Upper lobe of left lung (tissue), 6 donors: ENCODE results near the gene HCFC1. TPM values are rescaled to one million over a fixed set of nuclear protein-coding genes. Genes with fewer than 3 reads are reported as not detected.

Experiments
- ATAC-seq, 2 donors: fragments of 200-7000 bp; cut with Tn5 transposase; one replicate each; pipeline ENCODE4 v1.9.1; 2022; ENCODE audit warnings: mild to moderate bottlenecking in 2 of 2, moderate library complexity in 2 of 2; ENCODE audit not compliant: low FRiP score in 2 of 2
- DNase-seq, 2 donors: peaks; one replicate each; pipeline ENCODE4 v3.0.0-alpha.2; 2019 to 2020
- H3K27ac ChIP-seq, 4 donors: fragments of 200-600 bp; sonication (generic); one replicate each; pipeline ENCODE4 v1.5.1; 2016 to 2019
- H3K27me3 ChIP-seq, 4 donors: fragments of 200-600 bp; sonication (generic); one replicate each; pipeline ENCODE4 v1.5.1; 2017 to 2019
- H3K36me3 ChIP-seq, 4 donors: fragments of 200-600 bp; sonication (generic); one replicate each; pipeline ENCODE4 v1.5.1; 2016 to 2019
- H3K4me1 ChIP-seq, 4 donors: fragments of 200-600 bp; sonication (generic); one replicate each; pipeline ENCODE4 v1.5.1; 2018 to 2019
- H3K4me3 ChIP-seq, 4 donors: fragments of 200-600 bp; sonication (generic); one replicate each; pipeline ENCODE4 v1.5.1; 2017 to 2019; ENCODE audit warnings: mild to moderate bottlenecking in 2 of 4, moderate library complexity in 1 of 4
- H3K9me3 ChIP-seq, 4 donors: fragments of 200-600 bp; sonication (generic); one replicate each; pipeline ENCODE4 v1.5.1; 2018 to 2019
- CTCF ChIP-seq, 6 experiments: fragments of 450-650 bp in 4 of 6; fragments of 200-600 bp in 2 of 6; sonication (generic) in 2 of 6; IDR thresholded peaks; one replicate each; pipeline ENCODE4 v1.5.1; 2016 to 2019; ENCODE audit warnings: antibody characterized with exemption in 6 of 6
- EP300 ChIP-seq, 4 donors: sonication (generic); formaldehyde crosslinking; IDR thresholded peaks; one replicate each; pipeline ENCODE4 v1.5.1; 2017; ENCODE audit warnings: antibody characterized with exemption in 4 of 4, control low read depth in 2 of 4
- POLR2A ChIP-seq, 4 donors: fragments of 450-650 bp; IDR thresholded peaks; one replicate each; pipeline ENCODE4 v1.5.1; 2016 to 2017; ENCODE audit warnings: antibody characterized with exemption in 4 of 4, mild to moderate bottlenecking in 2 of 4
- POLR2AphosphoS5 ChIP-seq, 2 donors: sonication (generic); formaldehyde crosslinking; IDR thresholded peaks; one replicate each; pipeline ENCODE4 v1.5.1; 2017; ENCODE audit warnings: antibody characterized with exemption in 2 of 2
- WGBS, 2 donors: methylation state at CpG; one replicate each; pipeline ENCODE4 v1.1.5; 2017 to 2018; 5-methylcytosine and 5-hydroxymethylcytosine counted together
- total RNA-seq, 6 donors: library from RNA; depleted of rRNA in 4 of 6; stranded (reverse); fragments of >200 nt in 4 of 6; gene quantifications; one replicate each; pipeline versions ENCODE4 v1.1.0 to v1.2.1, GENCODE V29; 2016 to 2021
- donor health status: DM: no; HTN: no; CAD: no; lungs with moderate emphysema.
- donor health status: DM: no; HTN: yes; CAD: no; lungs with severe emphysema.

HCFC1 gene
- total RNA-seq, 6 donors from 2014 or later: 40.8 to 78.9 (median 52.2) TPM

- WGBS, 2 donors: 88 to 93% methylated on average over 6 to 31 of the region's 31 CpGs
- H3K27ac ChIP-seq: peak overlapping the region in 2 of 4 donors; percentile 60 to 71
- DNase-seq (no peak), ATAC-seq (no peak)
- TF ChIP-seq POLR2A (IDR thresholded peaks at IDR 0.05) (no peak), EP300 (IDR thresholded peaks at IDR 0.05) (no peak), POLR2AphosphoS5 (IDR thresholded peaks at IDR 0.05) (no peak), CTCF (IDR thresholded peaks at IDR 0.05) (no peak)
- no peak overlapping the region for H3K4me3 ChIP-seq
- peaks cover 0 to 33% (median 11%) of the 10 kb centered on the region in 4 donors for H3K36me3 ChIP-seq
- H3K9me3 ChIP-seq: no peaks in the 10 kb centered on the region
- peaks cover 8 to 67% (median 33%) of the 10 kb centered on the region in 4 donors for H3K4me1 ChIP-seq
- H3K27me3 ChIP-seq: no peaks in the 10 kb centered on the region
These were observed 41.4 kb downstream of the HCFC1 start for GRCh38 chrX:153930011-153930910.

- WGBS, 2 donors: 61 to 80% methylated on average over 6 to 10 of the region's 10 CpGs
- peak overlapping the region in 3 of 4 donors; percentile 60 to 96 (median 71) for H3K27ac ChIP-seq
- H3K9me3 ChIP-seq: no peaks in the 10 kb centered on the region
- DNase-seq (no peak), ATAC-seq (no peak)
- TF ChIP-seq EP300 (IDR thresholded peaks at IDR 0.05) (no peak), CTCF (IDR thresholded peaks at IDR 0.05) (no peak), POLR2AphosphoS5 (IDR thresholded peaks at IDR 0.05) (no peak), POLR2A (IDR thresholded peaks at IDR 0.05) (no peak)
- peak overlapping the region in 1 of 4 donors; percentile 28 for H3K4me3 ChIP-seq
- H3K36me3 ChIP-seq: peaks cover 0 to 33% (median 11%) of the 10 kb centered on the region in 4 donors
- peaks cover 0 to 4% (median 0%) of the 10 kb centered on the region in 4 donors for H3K27me3 ChIP-seq
- peaks cover 8 to 70% (median 35%) of the 10 kb centered on the region in 4 donors for H3K4me1 ChIP-seq
These were observed 42.0 kb downstream of the HCFC1 start for GRCh38 chrX:153929576-153929975.

- peak overlapping the region; percentile 71 to 96 (median 82) for H3K27ac ChIP-seq
- WGBS, 2 donors: 16 to 50% methylated on average over 6 to 9 of the region's 9 CpGs
- peak in 1 of 2 donors; percentile 57 for DNase-seq
- ATAC-seq: no peak
- TF ChIP-seq EP300 (IDR thresholded peaks at IDR 0.05) (no peak), CTCF (IDR thresholded peaks at IDR 0.05) (no peak), POLR2A (IDR thresholded peaks at IDR 0.05) (no peak)
- H3K27me3 ChIP-seq: peaks cover 0 to 4% (median 0%) of the 10 kb centered on the region in 4 donors
- H3K4me1 ChIP-seq: peaks cover 4 to 70% (median 34%) of the 10 kb centered on the region in 4 donors
- no peaks in the 10 kb centered on the region for H3K9me3 ChIP-seq
- peaks cover 0 to 33% (median 11%) of the 10 kb centered on the region in 4 donors for H3K36me3 ChIP-seq
- H3K4me3 ChIP-seq: peak overlapping the region in 3 of 4 donors; percentile 28 to 50 (median 28)
These were observed 42.8 kb downstream of the HCFC1 start for GRCh38 chrX:153928846-153929245.

GRCh38 chrX:153927922-153928760, 43.5 kb downstream of the HCFC1 start:
- Histone ChIP-seq H3K27ac (peak overlapping the region; percentile 92 to 98 (median 95)), H3K9me3 (no peaks in the 10 kb centered on the region), H3K36me3 (peaks cover 0 to 33% (median 11%) of the 10 kb centered on the region in 4 donors), H3K4me1 (peaks cover 4 to 71% (median 38%) of the 10 kb centered on the region in 4 donors), H3K27me3 (peaks cover 0 to 4% (median 0%) of the 10 kb centered on the region in 4 donors), H3K4me3 (peak overlapping the region; percentile 50 to 62 (median 56))
- 0 to 14% methylated on average over 4 to 59 of the region's 76 CpGs for WGBS, 2 donors
- TF ChIP-seq POLR2A (IDR thresholded peaks at IDR 0.05) (peak in 2 of 4 donors; percentile 67 to 94), POLR2AphosphoS5 (IDR thresholded peaks at IDR 0.05) (peak; percentile 50 to 80), CTCF (IDR thresholded peaks at IDR 0.05) (peak in 4 of 6 experiments; percentile 8 to 43 (median 20)), EP300 (IDR thresholded peaks at IDR 0.05) (no peak)
- ATAC-seq: peak; percentile 95
- DNase-seq: peak; percentile 97 to 98
